ENCODE results near the gene ITPK1. TPM values are rescaled to one million over a fixed set of nuclear protein-coding genes. Genes with fewer than 3 reads are reported as not detected.
A peak's percentile ranks its signal among the peaks of the same experiment; 100 is the strongest.

The ITPK1 gene
- total RNA-seq, 2 donors from 2014 or later = 57.9 to 92.1 TPM

GRCh38 chr14:93018366-93018765 is 97.4 kb downstream of the ITPK1 start:
- Mint-ChIP-seq H3K27ac (peak overlapping the region in 1 of 2 donors; percentile 48), H3K4me3 (no peak overlapping the region), H3K9me3 (no peaks in the 10 kb centered on the region), H3K36me3 (no peaks in the 10 kb centered on the region), H3K27me3 (no peaks in the 10 kb centered on the region), H3K4me1 (ENCODE audit: low read depth in 2 of 2) (peaks cover 25 to 38% of the 10 kb centered on the region in 2 donors)
- DNase-seq (ENCODE audit: low spot score) (no peak), ATAC-seq (no peak)

GRCh38 chr14:93017898-93018297 is 97.8 kb downstream of the ITPK1 start:
- Mint-ChIP-seq H3K27ac (peak overlapping the region in 1 of 2 donors; percentile 48), H3K4me1 (ENCODE audit: low read depth in 2 of 2) (peaks cover 23 to 39% of the 10 kb centered on the region in 2 donors), H3K36me3 (no peaks in the 10 kb centered on the region), H3K27me3 (no peaks in the 10 kb centered on the region), H3K4me3 (no peak overlapping the region), H3K9me3 (no peaks in the 10 kb centered on the region)
- ATAC-seq (no peak), DNase-seq (ENCODE audit: low spot score) (no peak)

GRCh38 chr14:93017301-93017797 is 98.4 kb downstream of the ITPK1 start:
- no peak overlapping the region for H3K4me3 Mint-ChIP-seq
- no peak for ATAC-seq
- H3K27me3 Mint-ChIP-seq = no peaks in the 10 kb centered on the region
- H3K9me3 Mint-ChIP-seq = no peaks in the 10 kb centered on the region
- no peak for DNase-seq (ENCODE audit: low spot score)
- H3K27ac Mint-ChIP-seq = no peak overlapping the region
- H3K4me1 Mint-ChIP-seq (ENCODE audit: low read depth in 2 of 2) = peaks cover 18 to 35% of the 10 kb centered on the region in 2 donors
- no peaks in the 10 kb centered on the region for H3K36me3 Mint-ChIP-seq

- Mint-ChIP-seq H3K9me3 (no peaks in the 10 kb centered on the region), H3K4me1 (ENCODE audit: low read depth in 2 of 2) (peaks cover 18 to 35% of the 10 kb centered on the region in 2 donors), H3K27me3 (no peaks in the 10 kb centered on the region), H3K4me3 (no peak overlapping the region), H3K36me3 (no peaks in the 10 kb centered on the region), H3K27ac (no peak overlapping the region)
- no peak for ATAC-seq
- no peak for DNase-seq (ENCODE audit: low spot score)
Measured at GRCh38 chr14:93016275-93016845, 99.4 kb downstream of the ITPK1 start.

- ATAC-seq = no peak
- Mint-ChIP-seq H3K36me3 (no peaks in the 10 kb centered on the region), H3K9me3 (no peaks in the 10 kb centered on the region), H3K4me3 (no peak overlapping the region), H3K27ac (no peak overlapping the region), H3K4me1 (ENCODE audit: low read depth in 2 of 2) (peaks cover 13 to 35% of the 10 kb centered on the region in 2 donors), H3K27me3 (no peaks in the 10 kb centered on the region)
- DNase-seq (ENCODE audit: low spot score) = no peak
Measured at GRCh38 chr14:93015505-93015904, 100.2 kb downstream of the ITPK1 start.

GRCh38 chr14:93015064-93015463 is 100.7 kb downstream of the ITPK1 start:
- Mint-ChIP-seq H3K27me3 (no peaks in the 10 kb centered on the region), H3K9me3 (no peaks in the 10 kb centered on the region), H3K4me1 (ENCODE audit: low read depth in 2 of 2) (peaks cover 10 to 35% of the 10 kb centered on the region in 2 donors), H3K4me3 (no peak overlapping the region), H3K36me3 (no peaks in the 10 kb centered on the region), H3K27ac (no peak overlapping the region)
- DNase-seq (ENCODE audit: low spot score) (no peak), ATAC-seq (peak in 1 of 2 donors; percentile 11)

- peaks cover 10 to 35% of the 10 kb centered on the region in 2 donors for H3K4me1 Mint-ChIP-seq (ENCODE audit: low read depth in 2 of 2)
- ATAC-seq (no peak), DNase-seq (ENCODE audit: low spot score) (no peak)
- H3K27ac Mint-ChIP-seq = peak overlapping the region; percentile 21 to 76
- no peaks in the 10 kb centered on the region for H3K27me3 Mint-ChIP-seq
- no peaks in the 10 kb centered on the region for H3K9me3 Mint-ChIP-seq
- H3K36me3 Mint-ChIP-seq = no peaks in the 10 kb centered on the region
- H3K4me3 Mint-ChIP-seq = no peak overlapping the region
Measured at GRCh38 chr14:93014058-93015023, 101.4 kb downstream of the ITPK1 start.

- H3K9me3 Mint-ChIP-seq = no peaks in the 10 kb centered on the region
- DNase-seq (ENCODE audit: low spot score) (no peak), ATAC-seq (no peak)
- no peaks in the 10 kb centered on the region for H3K27me3 Mint-ChIP-seq
- H3K4me1 Mint-ChIP-seq (ENCODE audit: low read depth in 2 of 2) = peaks cover 13 to 34% of the 10 kb centered on the region in 2 donors
- no peaks in the 10 kb centered on the region for H3K36me3 Mint-ChIP-seq
- H3K27ac Mint-ChIP-seq = peak overlapping the region; percentile 21 to 76
- H3K4me3 Mint-ChIP-seq = no peak overlapping the region
Measured at GRCh38 chr14:93012951-93013719, 102.6 kb downstream of the ITPK1 start.

- no peak overlapping the region for H3K27ac Mint-ChIP-seq
- no peaks in the 10 kb centered on the region for H3K9me3 Mint-ChIP-seq
- no peaks in the 10 kb centered on the region for H3K27me3 Mint-ChIP-seq
- peaks cover 17 to 31% of the 10 kb centered on the region in 2 donors for H3K4me1 Mint-ChIP-seq (ENCODE audit: low read depth in 2 of 2)
- no peak for ATAC-seq
- no peaks in the 10 kb centered on the region for H3K36me3 Mint-ChIP-seq
- no peak for DNase-seq (ENCODE audit: low spot score)
- no peak overlapping the region for H3K4me3 Mint-ChIP-seq
Measured at GRCh38 chr14:93012506-93012905, 103.2 kb downstream of the ITPK1 start.

GRCh38 chr14:93011650-93012325 is 103.9 kb downstream of the ITPK1 start:
- Mint-ChIP-seq H3K4me1 (ENCODE audit: low read depth in 2 of 2) (peaks cover 17 to 36% of the 10 kb centered on the region in 2 donors), H3K36me3 (no peaks in the 10 kb centered on the region), H3K27ac (no peak overlapping the region), H3K27me3 (no peaks in the 10 kb centered on the region), H3K4me3 (no peak overlapping the region), H3K9me3 (no peaks in the 10 kb centered on the region)
- ATAC-seq (no peak), DNase-seq (ENCODE audit: low spot score) (no peak)

GRCh38 chr14:93011141-93011529 is 104.6 kb downstream of the ITPK1 start:
- ATAC-seq = no peak
- no peaks in the 10 kb centered on the region for H3K36me3 Mint-ChIP-seq
- no peak overlapping the region for H3K27ac Mint-ChIP-seq
- no peak overlapping the region for H3K4me3 Mint-ChIP-seq
- peaks cover 17 to 42% of the 10 kb centered on the region in 2 donors for H3K4me1 Mint-ChIP-seq (ENCODE audit: low read depth in 2 of 2)
- no peak for DNase-seq (ENCODE audit: low spot score)
- H3K9me3 Mint-ChIP-seq = no peaks in the 10 kb centered on the region
- no peaks in the 10 kb centered on the region for H3K27me3 Mint-ChIP-seq

GRCh38 chr14:93010522-93011140 is 105.1 kb downstream of the ITPK1 start:
- Mint-ChIP-seq H3K9me3 (no peaks in the 10 kb centered on the region), H3K36me3 (no peaks in the 10 kb centered on the region), H3K4me1 (ENCODE audit: low read depth in 2 of 2) (peaks cover 17 to 43% of the 10 kb centered on the region in 2 donors), H3K4me3 (no peak overlapping the region), H3K27ac (no peak overlapping the region), H3K27me3 (no peaks in the 10 kb centered on the region)
- DNase-seq (ENCODE audit: low spot score) (no peak), ATAC-seq (no peak)

GRCh38 chr14:93010130-93010499 is 105.6 kb downstream of the ITPK1 start:
- no peaks in the 10 kb centered on the region for H3K27me3 Mint-ChIP-seq
- H3K9me3 Mint-ChIP-seq = no peaks in the 10 kb centered on the region
- H3K4me3 Mint-ChIP-seq = no peak overlapping the region
- DNase-seq (ENCODE audit: low spot score) (no peak), ATAC-seq (no peak)
- no peaks in the 10 kb centered on the region for H3K36me3 Mint-ChIP-seq
- H3K4me1 Mint-ChIP-seq (ENCODE audit: low read depth in 2 of 2) = peaks cover 17 to 48% of the 10 kb centered on the region in 2 donors
- H3K27ac Mint-ChIP-seq = no peak overlapping the region

Measured in natural killer cell treated with Interleukin-12 subunit alpha and Interleukin-12 subunit beta and Interleukin-15 and Interleukin-18, amount 100 ng/mL, for 72 hours (primary cell).